Stimulated activated CD8-positive, alpha-beta memory T cell treated with anti-CD3 and anti-CD28 coated beads, Interleukin-15, amount 100 ng/mL, for 1 hour (primary cell): ENCODE results near the gene TAF1A.

ENCODE experiments used
- DNase-seq: peaks from one replicate; pipeline ENCODE4 v3.0.0-alpha.2; 2020; ENCODE audit warnings: low read depth

TAF1A gene

DNA sequence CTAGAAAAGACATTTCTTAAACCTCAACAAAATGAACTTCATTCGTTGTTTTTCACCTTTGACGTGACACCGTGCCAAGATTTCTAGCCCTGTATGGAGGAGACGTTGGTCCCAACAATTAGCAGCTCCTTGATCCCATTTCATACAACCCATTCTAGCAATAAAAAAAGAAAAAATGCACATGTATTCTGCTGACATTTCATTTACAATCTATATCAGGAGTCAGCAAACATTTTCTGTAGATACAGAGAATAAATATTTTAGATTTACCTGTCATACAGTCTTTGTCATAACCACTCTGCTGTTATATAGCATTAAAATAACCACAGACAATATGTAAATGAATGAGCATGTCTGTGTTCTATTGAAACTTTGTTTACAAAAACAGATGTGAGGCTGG lies 7.0 kb upstream of the TAF1A start:
- DNase-seq: no peak

- no peak for DNase-seq
Observed at GRCh38 chr1:222594789-222595188, 5.1 kb upstream of the TAF1A start.

GRCh38 chr1:222592171-222592570 lies 2.4 kb upstream of the TAF1A start:
- no peak for DNase-seq

- no peak for DNase-seq
Observed at GRCh38 chr1:222588135-222588534, 1.6 kb downstream of the TAF1A start.

DNA sequence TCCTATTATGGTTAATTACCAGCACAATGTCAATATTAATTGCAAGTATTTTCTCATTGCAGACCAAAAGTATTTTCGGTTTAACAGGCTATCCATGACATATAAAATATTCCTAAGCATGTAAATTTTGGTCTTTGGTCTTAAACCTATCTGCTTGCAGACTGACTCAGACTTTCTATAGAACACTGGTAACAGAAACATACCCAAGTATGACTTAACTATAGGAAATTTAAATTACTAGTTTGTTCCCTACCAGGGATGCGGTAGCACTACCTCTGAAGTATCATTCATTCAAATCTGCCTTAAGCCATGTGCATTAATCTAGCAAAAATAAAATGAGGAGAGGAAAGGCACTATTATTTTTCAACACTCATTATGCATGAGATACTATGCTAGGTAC lies 2.9 kb downstream of the TAF1A start:
- DNase-seq: no peak

GRCh38 chr1:222583079-222583478 lies 6.7 kb downstream of the TAF1A start:
- DNase-seq: no peak

GRCh38 chr1:222582099-222582774 lies 7.5 kb downstream of the TAF1A start:
- DNase-seq: no peak

DNA sequence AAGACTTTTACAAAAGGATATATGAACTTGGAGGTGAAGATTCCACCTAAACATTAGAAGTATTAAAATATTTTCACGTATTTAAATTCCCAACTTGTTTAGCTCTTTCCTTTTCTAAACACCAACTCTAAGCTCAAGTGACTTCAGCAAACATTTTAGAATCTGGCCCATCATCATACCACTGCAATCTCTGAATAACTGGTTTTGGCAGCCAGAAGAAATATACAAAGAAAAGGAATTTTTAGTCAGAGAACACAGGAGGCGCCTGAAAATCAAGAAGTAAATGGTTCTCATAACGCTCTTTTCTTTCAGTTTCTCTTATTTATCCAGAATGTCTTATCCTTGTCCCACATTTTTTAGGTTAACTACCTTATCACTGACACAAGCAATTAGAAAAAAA lies 10.4 kb downstream of the TAF1A start:
- no peak for DNase-seq

GRCh38 chr1:222570837-222571236 lies 18.9 kb downstream of the TAF1A start:
- no peak for DNase-seq

GRCh38 chr1:222561656-222562055 lies 28.1 kb downstream of the TAF1A start:
- DNase-seq: no peak

GRCh38 chr1:222557574-222557973 lies 32.2 kb downstream of the TAF1A start:
- DNase-seq: no peak

DNA sequence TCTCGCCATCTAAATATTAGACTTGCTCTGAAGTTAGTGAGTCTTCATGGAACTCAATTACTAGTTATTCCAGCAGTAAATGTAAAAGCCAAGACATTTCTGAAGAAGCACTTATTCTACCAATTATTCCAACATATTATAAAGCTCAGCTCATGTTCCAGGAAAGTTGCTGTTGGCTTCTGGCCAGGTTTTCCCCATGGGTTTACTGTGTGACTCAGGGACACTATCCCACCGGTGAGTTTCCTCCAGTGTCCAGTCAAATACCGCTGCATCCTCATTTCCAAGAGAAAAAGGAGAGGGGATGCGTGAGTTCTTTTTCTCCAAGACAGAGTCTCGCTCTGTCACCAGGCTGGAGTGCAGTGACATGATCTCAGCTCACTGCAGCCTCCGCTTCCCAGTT lies 32.6 kb downstream of the TAF1A start:
- DNase-seq: no peak

DNA sequence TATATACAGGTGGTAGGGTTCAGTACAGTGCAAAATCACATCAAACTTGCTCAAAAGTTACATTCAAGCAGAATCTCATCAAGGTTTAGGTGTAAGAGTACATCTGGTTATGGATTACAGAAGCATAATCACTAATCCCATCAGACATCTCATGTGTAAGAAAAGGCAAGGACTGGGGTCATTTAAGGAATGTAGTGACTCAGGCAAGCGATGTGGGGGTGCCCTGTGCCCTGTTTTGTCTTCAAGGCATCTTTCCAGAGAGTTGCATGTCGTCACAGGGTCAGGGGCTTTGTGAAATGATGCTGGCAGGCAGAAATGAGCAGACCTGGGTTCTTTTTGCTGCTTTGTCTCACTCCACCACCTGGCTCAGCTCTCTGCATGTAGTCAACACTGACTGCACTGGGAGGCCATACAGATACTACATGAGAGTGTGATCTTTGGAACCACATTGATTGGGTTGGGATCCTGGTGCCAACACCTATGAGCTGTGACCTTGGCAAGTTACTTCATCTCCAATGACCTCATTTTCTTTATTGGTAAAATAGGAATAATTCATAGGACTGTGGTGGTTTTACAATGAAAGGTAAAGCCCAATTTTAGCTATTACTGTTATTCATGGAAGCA lies 33.6 kb downstream of the TAF1A start:
- no peak for DNase-seq

DNA sequence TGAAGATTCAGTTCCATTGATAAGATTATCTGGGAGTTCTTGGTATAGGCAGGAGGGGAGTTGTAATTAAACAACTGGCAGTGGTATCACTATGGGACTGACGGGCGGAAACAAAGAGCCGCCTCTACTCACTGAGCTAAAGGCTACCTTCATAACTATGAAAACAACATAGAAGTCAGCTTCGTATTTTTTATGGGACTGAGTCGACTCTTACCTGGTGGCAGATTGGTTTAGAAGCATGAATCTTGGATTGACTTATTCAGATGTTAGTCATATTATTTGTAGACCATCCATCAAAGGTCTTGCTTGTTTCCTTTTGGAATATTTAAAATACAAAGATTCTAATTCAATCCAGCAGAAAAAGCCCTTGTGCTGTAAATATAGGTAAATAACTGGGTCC lies 35.6 kb downstream of the TAF1A start:
- DNase-seq: no peak

GRCh38 chr1:222552882-222553281 lies 36.9 kb downstream of the TAF1A start:
- DNase-seq: no peak

GRCh38 chr1:222547944-222548671 lies 41.6 kb downstream of the TAF1A start, which contains the start of gene HHIPL2:
Gene HHIPL2, minus strand, starts transcription at chr1:222548104. Its CDS starts 60 bp downstream, at chr1:222548044.
- DNase-seq: no peak

GRCh38 chr1:222547260-222547614 lies 42.5 kb downstream of the TAF1A start:
- DNase-seq: no peak

DNA sequence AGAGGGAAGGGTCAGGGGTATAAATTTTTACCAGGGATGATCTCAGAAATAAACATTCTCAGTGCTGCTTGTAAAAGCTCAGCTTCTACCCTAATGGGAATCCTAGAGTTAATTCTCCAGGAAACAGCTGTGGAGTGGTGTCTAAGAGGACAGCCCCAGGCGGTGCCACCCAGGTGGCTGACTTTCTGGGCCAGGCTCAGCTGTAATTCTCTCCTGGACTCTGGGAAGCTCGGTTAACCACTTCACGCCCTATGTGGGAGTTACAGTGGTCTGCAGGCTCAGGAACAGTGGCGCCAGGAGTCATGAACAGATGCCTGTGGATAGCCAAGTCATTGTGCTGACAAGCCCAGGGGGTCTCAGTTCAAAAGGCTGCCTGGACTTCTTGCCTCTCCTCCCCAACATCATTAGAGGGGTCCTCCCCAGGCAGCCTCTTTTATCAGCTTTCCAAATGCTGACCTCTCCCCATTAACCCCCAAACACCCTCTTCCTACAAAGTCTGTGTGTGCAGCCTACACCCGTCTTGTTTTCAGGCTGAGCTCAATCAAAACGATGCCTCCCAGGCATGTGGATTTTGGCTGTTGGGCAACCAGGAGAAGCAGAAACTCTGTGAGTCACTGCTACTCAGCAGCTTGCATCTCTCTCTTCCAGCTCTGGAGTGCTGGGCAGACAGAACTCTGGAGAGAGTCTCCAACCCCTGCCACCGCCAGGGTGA lies 43.0 kb downstream of the TAF1A start:
- DNase-seq: no peak

GRCh38 chr1:222546091-222546490 lies 43.6 kb downstream of the TAF1A start:
- no peak for DNase-seq

- DNase-seq: no peak
Observed at GRCh38 chr1:222543817-222544216, 45.9 kb downstream of the TAF1A start.

- no peak for DNase-seq
Observed at GRCh38 chr1:222540598-222540995, 49.1 kb downstream of the TAF1A start.

GRCh38 chr1:222539951-222540597 lies 49.7 kb downstream of the TAF1A start:
- DNase-seq: no peak
